PC-3 (cell line): ENCODE measurements around the gene CACNA2D2. TPM values are rescaled to one million over a fixed set of nuclear protein-coding genes. Genes with fewer than 3 reads are reported as not detected.
A peak's percentile ranks its signal among the peaks of the same experiment; 100 is the strongest.

Experiments
- ATAC-seq: fragments of 200-7000 bp; cut with Tn5 transposase; 2 replicates; pipeline ENCODE4 v1.9.1; 2020; ENCODE audit warnings: mild to moderate bottlenecking, moderate library complexity
- BruUV-seq: library from RNA; stranded (reverse); fragments of 400-500 nt; replicated peaks from 2 replicates; lab custom pipeline; 2021; lab: Mats Ljungman, UMichigan
- CTCF ChIA-PET: fragments of 300-600 bp; sonication (Branson Sonifier 250); formaldehyde crosslinking; loops from one replicate; lab custom pipeline; 2022; ENCODE audit warnings: antibody characterized with exemption; lab: Charles Lee
- POLR2A ChIA-PET: fragments of 300-600 bp; sonication (Branson Sonifier 250); formaldehyde crosslinking; loops from one replicate; lab custom pipeline; 2022; ENCODE audit warnings: antibody characterized with exemption; ENCODE audit not compliant: unreplicated experiment; lab: Charles Lee
- DNase-seq: peaks from one replicate; pipeline ENCODE4 v3.0.0-alpha.2; 2015
- H2AFZ ChIP-seq: fragments of 300-600 bp; sonication (generic); 2 replicates; pipeline ENCODE4 v1.6.0; 2016; ENCODE audit warnings: antibody characterized with exemption, low read length
- H3F3A ChIP-seq: fragments of 300-600 bp; sonication (generic); one replicate; pipeline ENCODE4 v1.6.0; 2017; ENCODE audit warnings: antibody characterized with exemption, low read length, control low read depth, mild to moderate bottlenecking; ENCODE audit not compliant: unreplicated experiment
- H3K27ac ChIP-seq: fragments of 300-600 bp; sonication (generic); 2 replicates; pipeline ENCODE4 v1.5.1; 2016; ENCODE audit warnings: mild to moderate bottlenecking, low read length
- H3K27me3 ChIP-seq: fragments of 300-600 bp; sonication (generic); 2 replicates; pipeline ENCODE4 v1.6.1; 2016; ENCODE audit warnings: low read length, mixed read lengths
- H3K36me3 ChIP-seq: fragments of 300-600 bp; sonication (generic); 2 replicates; pipeline ENCODE4 v1.6.1; 2016; ENCODE audit warnings: low read depth, mixed run types, low read length, mixed read lengths
- H3K4me1 ChIP-seq: fragments of 300-600 bp; sonication (generic); 2 replicates; pipeline ENCODE4 v1.5.1; 2016; ENCODE audit warnings: low read length; ENCODE audit not compliant: insufficient read depth
- H3K4me2 ChIP-seq: fragments of 300-600 bp; sonication (generic); 2 replicates; pipeline ENCODE4 v1.6.0; 2016; ENCODE audit warnings: low read length
- H3K4me3 ChIP-seq: fragments of 300-600 bp; sonication (generic); 2 replicates; pipeline ENCODE4 v1.5.1; 2016; ENCODE audit warnings: mild to moderate bottlenecking, low read length, mixed read lengths
- H3K79me2 ChIP-seq: fragments of 300-600 bp; sonication (generic); 2 replicates; pipeline ENCODE4 v1.6.1; 2017; ENCODE audit warnings: low read length, mixed read lengths
- H3K9ac ChIP-seq: fragments of 300-600 bp; sonication (generic); 2 replicates; pipeline ENCODE4 v1.6.0; 2016; ENCODE audit warnings: mild to moderate bottlenecking, low read length
- H3K9me2 ChIP-seq: fragments of 300-600 bp; sonication (generic); replicated peaks from 2 replicates; pipeline ENCODE4 v1.6.1; 2016; ENCODE audit warnings: mixed run types, low read length, mixed read lengths
- H3K9me3 ChIP-seq: fragments of 300-600 bp; sonication (generic); 2 replicates; pipeline ENCODE4 v1.6.1; 2016; ENCODE audit warnings: low read length, mixed read lengths
- H4K20me1 ChIP-seq: fragments of 300-600 bp; sonication (generic); 2 replicates; pipeline ENCODE4 v1.6.1; 2016; ENCODE audit warnings: low read length, mixed read lengths
- EZH2 ChIP-seq: fragments of 300-600 bp; sonication (generic); IDR thresholded peaks from one replicate; pipeline ENCODE4 v1.6.1; 2017; ENCODE audit warnings: antibody characterized with exemption, mild to moderate bottlenecking, low read length; ENCODE audit not compliant: unreplicated experiment
- EZH2phosphoT487 ChIP-seq: fragments of 300-600 bp; sonication (generic); IDR thresholded peaks from 2 replicates; pipeline ENCODE4 v1.6.1; 2018; ENCODE audit warnings: mild to moderate bottlenecking, antibody characterized with exemption, low read length, borderline replicate concordance
- intact Hi-C: fragments of 100-400 bp; cut with micrococcal nuclease; formaldehyde crosslinking; loops from 2 replicates; pipeline ENCODE4 v1.9.0; 2023
- total RNA-seq: library from RNA; depleted of rRNA; stranded (reverse); fragments of >200 nt; gene quantifications from 2 replicates; pipeline ENCODE4 v1.2.3, GENCODE V29; 2014
- TF ChIP-seq, protein P1 (sequence below): fragments of 300-600 bp; sonication (generic); conservative IDR thresholded peaks from 2 replicates; pipeline ENCODE4 v1.5.1; 2017; ENCODE audit warnings: antibody characterized with exemption, low read depth, mild to moderate bottlenecking, low read length

The CACNA2D2 gene
- total RNA-seq, 1 experiment from 2014 or later, result 0.44 TPM

DNA sequence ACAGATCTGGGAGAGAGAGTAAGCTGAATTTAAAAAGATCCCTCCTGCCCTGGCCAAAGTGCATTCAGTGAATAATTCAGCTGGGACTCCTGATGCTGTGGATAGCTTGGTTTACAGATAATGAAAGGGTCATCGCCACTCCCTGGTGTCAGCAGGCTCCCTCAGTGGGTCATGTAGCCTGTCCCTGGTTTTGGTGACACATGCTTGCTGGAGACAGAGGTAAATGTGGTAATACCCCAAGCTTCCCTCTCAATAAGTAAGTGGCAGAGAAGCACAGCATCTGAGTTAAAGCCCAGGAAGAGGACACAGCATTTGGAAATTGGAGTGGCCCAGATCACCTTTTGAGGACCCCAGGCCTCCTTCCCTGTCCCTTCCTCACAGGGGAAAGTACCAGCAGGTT is 146.0 kb downstream of the CACNA2D2 start:
- DNase-seq (no peak), ATAC-seq (no peak)
- Histone ChIP-seq H3K9ac (peak overlapping the region; percentile 94), H3K9me3 (no peaks in the 10 kb centered on the region), H4K20me1 (peaks cover 36% of the 10 kb centered on the region), H3K4me3 (peak overlapping the region; percentile 85), H3K4me2 (peak overlapping the region; percentile 93), H3K27ac (no peak overlapping the region), H3K79me2 (peaks cover 63% of the 10 kb centered on the region), H2AFZ (no peak overlapping the region), H3F3A (no peaks in the 10 kb centered on the region), H3K27me3 (no peaks in the 10 kb centered on the region), H3K4me1 (peaks cover 40% of the 10 kb centered on the region), H3K9me2 (no peaks in the 10 kb centered on the region), H3K36me3 (peaks cover 34% of the 10 kb centered on the region)
- ChIA-PET CTCF (interaction anchor here (1.3 kb wide), 1 partner anchor 185 kb away, joined by 4 read pairs; no protein-coding TSS in a partner anchor), POLR2A (interaction anchor here (0.6 kb wide), 1 partner anchor 1520 kb away, joined by 9 read pairs; no protein-coding TSS in a partner anchor)
- no TSS peak for BruUV-seq
- TF ChIP-seq, protein P1, sequence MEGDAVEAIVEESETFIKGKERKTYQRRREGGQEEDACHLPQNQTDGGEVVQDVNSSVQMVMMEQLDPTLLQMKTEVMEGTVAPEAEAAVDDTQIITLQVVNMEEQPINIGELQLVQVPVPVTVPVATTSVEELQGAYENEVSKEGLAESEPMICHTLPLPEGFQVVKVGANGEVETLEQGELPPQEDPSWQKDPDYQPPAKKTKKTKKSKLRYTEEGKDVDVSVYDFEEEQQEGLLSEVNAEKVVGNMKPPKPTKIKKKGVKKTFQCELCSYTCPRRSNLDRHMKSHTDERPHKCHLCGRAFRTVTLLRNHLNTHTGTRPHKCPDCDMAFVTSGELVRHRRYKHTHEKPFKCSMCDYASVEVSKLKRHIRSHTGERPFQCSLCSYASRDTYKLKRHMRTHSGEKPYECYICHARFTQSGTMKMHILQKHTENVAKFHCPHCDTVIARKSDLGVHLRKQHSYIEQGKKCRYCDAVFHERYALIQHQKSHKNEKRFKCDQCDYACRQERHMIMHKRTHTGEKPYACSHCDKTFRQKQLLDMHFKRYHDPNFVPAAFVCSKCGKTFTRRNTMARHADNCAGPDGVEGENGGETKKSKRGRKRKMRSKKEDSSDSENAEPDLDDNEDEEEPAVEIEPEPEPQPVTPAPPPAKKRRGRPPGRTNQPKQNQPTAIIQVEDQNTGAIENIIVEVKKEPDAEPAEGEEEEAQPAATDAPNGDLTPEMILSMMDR, result no peak
- intact Hi-C loops, result no loop called here

DNA sequence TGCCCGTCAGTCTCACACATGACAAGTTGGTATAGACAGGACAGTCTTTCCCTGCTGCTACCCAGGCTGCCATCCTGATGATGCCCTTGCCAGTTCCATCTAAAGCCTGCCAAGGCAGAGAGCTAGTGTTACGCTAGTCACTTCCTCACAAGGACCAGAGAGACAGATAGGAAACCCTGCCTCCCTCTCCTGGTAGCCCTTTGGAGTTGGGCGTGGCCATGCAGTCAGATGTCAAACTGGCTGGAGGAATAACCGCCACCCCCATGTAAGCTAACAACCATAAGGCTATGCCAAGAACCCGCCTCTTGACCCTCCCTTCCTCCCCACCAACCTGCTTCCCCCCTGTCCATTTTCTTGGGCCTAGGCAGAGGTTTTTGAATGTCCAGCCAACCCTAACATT is 146.9 kb downstream of the CACNA2D2 start:
- POLR2A ChIA-PET, result interaction anchor here (0.6 kb wide), 1 partner anchor 225 kb away, joined by 3 read pairs; no protein-coding TSS in a partner anchor
- Histone ChIP-seq H3F3A (no peaks in the 10 kb centered on the region), H3K27ac (no peak overlapping the region), H3K36me3 (peaks cover 34% of the 10 kb centered on the region), H3K79me2 (peaks cover 69% of the 10 kb centered on the region), H3K9me3 (no peaks in the 10 kb centered on the region), H4K20me1 (peaks cover 36% of the 10 kb centered on the region), H3K4me2 (peak overlapping the region; percentile 93), H3K9ac (no peak overlapping the region), H3K9me2 (no peaks in the 10 kb centered on the region), H2AFZ (no peak overlapping the region), H3K4me3 (peak overlapping the region; percentile 85), H3K27me3 (no peaks in the 10 kb centered on the region), H3K4me1 (peaks cover 45% of the 10 kb centered on the region)
- intact Hi-C loops, result no loop called here
- DNase-seq (peak; percentile 70), ATAC-seq (peak; percentile 27)
- CTCF ChIA-PET, result interaction anchor here (0.5 to 1.3 kb wide), 3 partner anchors 186 to 1697 kb away, joined by 3 to 5 read pairs (median 4); no protein-coding TSS in a partner anchor
- TF ChIP-seq, protein P1, result no peak
- TF ChIP-seq EZH2phosphoT487 (no peak), EZH2 (no peak)
- no TSS peak for BruUV-seq

DNA sequence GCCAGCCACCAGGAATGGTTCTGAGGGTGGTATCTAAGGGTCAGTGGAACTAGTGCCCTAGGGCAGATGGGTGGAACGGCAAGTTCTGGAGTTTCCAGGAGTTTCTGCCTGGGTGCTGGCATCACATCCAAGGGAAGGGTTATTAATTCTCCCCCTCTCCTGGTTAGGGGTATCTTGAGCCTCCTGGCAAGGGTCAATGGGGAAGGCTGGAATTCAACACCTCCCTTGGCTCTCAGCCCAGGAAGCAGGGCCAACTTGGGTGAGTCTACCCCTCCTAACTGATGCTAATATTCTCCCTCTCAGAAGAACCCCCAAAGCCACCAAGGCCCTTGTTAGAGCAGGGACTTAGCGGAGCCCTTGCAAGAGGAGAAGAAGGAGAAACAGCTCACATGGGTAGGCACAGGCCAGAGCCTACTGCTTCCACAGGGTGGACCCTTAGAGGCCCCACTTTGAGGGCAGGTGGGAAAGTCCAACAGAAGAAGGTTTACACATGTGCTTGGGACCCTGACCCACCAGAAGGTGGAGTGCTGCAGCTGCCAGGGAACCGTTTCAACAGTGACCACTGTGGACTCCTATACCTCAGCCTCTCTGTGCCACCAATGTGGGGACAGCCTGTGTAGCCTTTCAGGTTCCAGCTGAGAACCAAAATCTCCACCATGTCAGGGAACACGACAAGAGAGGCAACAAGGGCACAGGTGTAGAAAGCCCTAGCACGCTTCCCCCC is 147.4 kb downstream of the CACNA2D2 start:
- Histone ChIP-seq H3K9me2 (no peaks in the 10 kb centered on the region), H3K4me1 (peaks cover 50% of the 10 kb centered on the region), H3K36me3 (peaks cover 34% of the 10 kb centered on the region), H3K27ac (no peak overlapping the region), H3K4me2 (peak overlapping the region; percentile 93), H4K20me1 (peaks cover 36% of the 10 kb centered on the region), H3K9ac (no peak overlapping the region), H3K9me3 (no peaks in the 10 kb centered on the region), H3F3A (no peaks in the 10 kb centered on the region), H3K4me3 (peak overlapping the region; percentile 85), H3K27me3 (no peaks in the 10 kb centered on the region), H2AFZ (no peak overlapping the region), H3K79me2 (peaks cover 74% of the 10 kb centered on the region)
- intact Hi-C loops, result no loop called here
- POLR2A ChIA-PET, result no interaction called here
- CTCF ChIA-PET, result interaction anchor here (0.5 to 0.6 kb wide), 2 partner anchors 28 to 236 kb away, joined by 5 to 10 read pairs; no protein-coding TSS in a partner anchor
- BruUV-seq, result no TSS peak
- TF ChIP-seq EZH2, result no peak
- TF ChIP-seq, protein P1, result no peak
- no peak for TF ChIP-seq EZH2phosphoT487
- ATAC-seq (no peak), DNase-seq (no peak)
